Activated CD8-positive, alpha-beta T cell treated with anti-CD3 and anti-CD28 coated beads, Interleukin-2, amount 10 ng/mL, durations not matched to agents 7 days and 5 days (primary cell): Measurements from ENCODE around the gene SFI1. TPM values are rescaled to one million over a fixed set of nuclear protein-coding genes. Genes with fewer than 3 reads are reported as not detected.
"Not testable (repeated sequence)": the region's sequence is repeated elsewhere in the genome, so short reads cannot be mapped to it uniquely, and the experiment has no call there.

Experiments used
- ATAC-seq: fragments of 150-1000 bp; cut with Tn5 transposase; one replicate; pipeline ENCODE4 v1.10.0; 2021; ENCODE audit warnings: moderate library complexity
- CTCF ChIA-PET: fragments of 350-600 bp; sonication (Branson Sonifier 250); formaldehyde crosslinking; loops from one replicate; lab custom pipeline; 2021; ENCODE audit warnings: antibody characterized with exemption; lab: Charles Lee
- POLR2A ChIA-PET: fragments of 350-600 bp; sonication (Branson Sonifier 250); formaldehyde crosslinking; loops from one replicate; lab custom pipeline; 2021; ENCODE audit warnings: antibody characterized with exemption; lab: Charles Lee
- DNase-seq: peaks from one replicate; pipeline ENCODE4 v3.0.0-alpha.2; 2020
- H3K27ac Mint-ChIP-seq: one replicate; pipeline ENCODE4 v1.8.0; 2021; ENCODE audit warnings: mild to moderate bottlenecking, mixed read lengths
- H3K27me3 Mint-ChIP-seq: one replicate; pipeline ENCODE4 v1.8.0; 2021; ENCODE audit warnings: low read depth, mixed read lengths
- H3K36me3 Mint-ChIP-seq: one replicate; pipeline ENCODE4 v1.8.0; 2021; ENCODE audit warnings: low read depth, mixed read lengths
- H3K4me1 Mint-ChIP-seq: one replicate; pipeline ENCODE4 v1.8.0; 2021; ENCODE audit warnings: low read depth, mixed read lengths
- H3K4me3 Mint-ChIP-seq: one replicate; pipeline ENCODE4 v1.8.0; 2021; ENCODE audit warnings: mild to moderate bottlenecking, mixed read lengths
- H3K9me3 Mint-ChIP-seq: one replicate; pipeline ENCODE4 v1.8.0; 2022; ENCODE audit warnings: mixed read lengths; ENCODE audit not compliant: insufficient read depth
- total RNA-seq, 2 experiments: library from RNA; stranded (reverse); gene quantifications; one replicate each; pipeline ENCODE4 v1.2.3, GENCODE V29; 2021

Gene SFI1
- total RNA-seq, 2 experiments from 2014 or later, result 136 to 141 TPM

DNA sequence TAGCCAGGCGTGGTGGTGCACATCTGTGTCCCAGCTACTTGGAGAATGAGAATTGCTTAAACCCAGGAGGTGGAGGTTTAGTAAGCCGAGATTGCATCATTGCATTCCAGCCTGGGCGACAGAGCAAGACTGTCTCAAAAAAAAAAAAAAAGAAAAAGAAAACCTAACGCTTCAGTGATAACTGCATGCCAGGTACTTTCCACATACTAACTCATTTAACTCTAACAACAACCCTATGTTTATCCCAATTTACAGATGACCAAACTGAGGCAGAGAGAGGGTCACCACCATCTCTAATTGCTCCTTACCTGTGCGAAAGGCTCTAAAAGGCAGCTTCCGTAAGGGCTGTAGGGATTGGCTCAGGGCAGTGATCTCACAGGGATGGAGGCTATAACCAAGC, 154.1 kb downstream of the SFI1 start:
- no peaks in the 10 kb centered on the region for H3K9me3 Mint-ChIP-seq
- ATAC-seq, result no peak
- H3K36me3 Mint-ChIP-seq, result peaks cover 27% of the 10 kb centered on the region
- no peak for DNase-seq
- CTCF ChIA-PET, result no interaction called here
- H3K27ac Mint-ChIP-seq, result no peak overlapping the region
- POLR2A ChIA-PET, result no interaction called here
- no peaks in the 10 kb centered on the region for H3K27me3 Mint-ChIP-seq
- no peak overlapping the region for H3K4me3 Mint-ChIP-seq
- H3K4me1 Mint-ChIP-seq, result peaks cover 25% of the 10 kb centered on the region

DNA sequence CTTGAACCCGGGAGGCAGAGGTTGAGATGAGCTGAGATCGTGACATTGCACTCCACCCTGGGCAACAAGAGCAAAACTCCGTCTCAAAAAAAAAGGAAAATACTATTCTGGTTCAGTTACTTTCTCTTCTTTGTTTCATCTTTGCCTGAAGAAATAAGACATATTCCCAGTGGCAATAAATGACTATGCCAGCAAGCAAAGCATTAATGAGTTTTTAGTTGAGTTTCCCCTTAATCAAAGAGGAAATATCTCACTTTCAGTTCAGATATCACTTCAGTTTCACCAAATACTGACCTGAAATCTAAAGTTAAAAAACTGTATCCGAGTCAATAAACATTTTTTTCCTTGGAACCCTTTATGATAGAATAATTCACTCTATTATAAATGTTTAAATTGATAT, 155.3 kb downstream of the SFI1 start:
- H3K4me1 Mint-ChIP-seq, result peaks cover 17% of the 10 kb centered on the region

DNA sequence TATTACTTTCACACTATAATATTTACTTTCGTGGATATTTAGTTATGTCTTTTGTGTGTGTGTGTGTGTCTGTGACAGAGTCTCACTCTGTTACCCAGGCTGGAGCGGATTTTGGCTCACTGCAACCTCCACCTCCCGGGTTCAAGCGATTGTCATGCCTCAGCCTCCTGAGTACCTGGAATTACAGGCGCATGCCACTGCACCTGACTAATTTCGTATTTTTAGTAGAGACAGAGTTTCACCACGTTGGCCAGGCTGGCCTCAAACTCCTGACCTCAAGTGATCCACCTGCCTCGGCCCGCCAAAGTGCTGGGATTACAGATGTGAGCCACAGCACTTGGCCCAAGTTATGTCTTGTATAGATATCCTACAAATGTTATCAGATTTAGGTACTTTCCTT, 155.8 kb downstream of the SFI1 start:
- Mint-ChIP-seq H3K27ac (no peak overlapping the region), H3K4me1 (peaks cover 13% of the 10 kb centered on the region), H3K4me3 (no peak overlapping the region), H3K9me3 (no peaks in the 10 kb centered on the region), H3K36me3 (peaks cover 21% of the 10 kb centered on the region), H3K27me3 (no peaks in the 10 kb centered on the region)
- no peak for ATAC-seq
- POLR2A ChIA-PET, result no interaction called here
- CTCF ChIA-PET, result no interaction called here
- no peak for DNase-seq

More for the DNA sequence above, 155.3 kb downstream of the SFI1 start:
- Mint-ChIP-seq H3K27me3 (no peaks in the 10 kb centered on the region), H3K27ac (no peak overlapping the region), H3K36me3 (peaks cover 23% of the 10 kb centered on the region), H3K4me3 (no peak overlapping the region), H3K9me3 (no peaks in the 10 kb centered on the region)
- DNase-seq, result no peak
- no peak for ATAC-seq
- ChIA-PET CTCF (no interaction called here), POLR2A (no interaction called here)

DNA sequence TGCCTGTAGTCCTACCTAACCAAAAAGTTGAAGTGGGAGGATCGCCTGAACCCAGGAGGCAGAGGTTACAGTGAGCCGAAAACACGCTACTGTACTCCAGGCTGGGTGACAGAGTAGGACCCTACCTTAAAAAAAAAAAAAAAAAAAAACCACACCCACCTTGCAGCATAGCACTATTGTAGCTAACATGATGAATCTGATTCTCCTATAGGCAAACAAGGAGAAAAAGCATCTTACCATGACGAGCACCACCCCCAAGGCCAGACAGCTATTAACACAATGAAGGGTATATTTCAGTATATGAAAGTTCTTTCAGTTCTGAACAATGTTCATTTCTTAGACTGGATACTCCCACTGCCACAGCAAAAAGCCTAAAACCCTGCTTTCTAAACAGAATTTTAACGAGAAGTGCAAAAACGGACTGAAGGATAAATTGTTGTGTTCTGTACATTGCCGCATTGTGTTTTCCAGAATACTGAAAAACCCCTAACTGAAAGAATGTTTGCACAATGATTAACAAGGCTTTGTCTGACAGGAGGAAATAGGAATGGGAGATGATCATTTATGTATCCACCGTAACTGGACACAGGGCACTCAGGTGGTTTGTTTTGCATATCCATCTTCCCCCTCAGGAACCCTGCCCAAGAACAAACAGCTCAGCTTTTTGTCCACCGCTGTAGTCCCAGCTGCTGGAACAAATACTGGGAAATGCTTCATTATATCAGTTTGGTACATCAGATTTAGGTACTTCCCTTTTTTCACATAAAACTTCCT, 156.8 kb downstream of the SFI1 start:
- CTCF ChIA-PET, result interaction anchor here (1.0 kb wide), 1 partner anchor 13 kb away, joined by 3 read pairs; no protein-coding TSS in a partner anchor
- no peak overlapping the region for H3K4me3 Mint-ChIP-seq
- no peak for ATAC-seq
- no peak for DNase-seq
- no peak overlapping the region for H3K27ac Mint-ChIP-seq
- peaks cover 13% of the 10 kb centered on the region for H3K36me3 Mint-ChIP-seq
- POLR2A ChIA-PET, result no interaction called here
- no peaks in the 10 kb centered on the region for H3K9me3 Mint-ChIP-seq
- no peaks in the 10 kb centered on the region for H3K27me3 Mint-ChIP-seq
- peaks cover 8% of the 10 kb centered on the region for H3K4me1 Mint-ChIP-seq

DNA sequence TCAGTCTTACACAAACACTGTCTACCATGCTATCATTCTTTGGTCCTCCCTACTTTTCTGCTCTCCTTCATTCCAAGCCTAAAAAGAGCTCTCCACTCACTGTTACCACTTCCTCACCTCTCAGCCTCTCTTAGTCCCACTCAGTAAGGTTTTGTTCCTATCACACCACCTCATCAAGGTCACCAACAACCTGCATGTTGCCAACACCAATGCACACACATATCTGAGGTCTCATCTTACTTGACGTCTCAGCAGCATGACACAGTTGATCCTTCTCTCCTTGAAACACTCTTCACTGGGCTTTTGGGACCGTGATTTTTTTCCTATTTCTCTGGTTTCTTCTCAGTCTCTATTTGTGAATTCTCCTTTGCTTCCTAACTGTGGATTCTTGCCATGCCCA, 157.6 kb downstream of the SFI1 start:
- ChIA-PET CTCF (interaction anchor here (1.0 to 1.1 kb wide), 2 partner anchors 10 to 12 kb away, joined by 3 read pairs; no protein-coding TSS in a partner anchor), POLR2A (interaction anchor here (0.6 kb wide), 1 partner anchor 18 kb away, joined by 3 read pairs; no protein-coding TSS in a partner anchor)
- no peak for DNase-seq
- ATAC-seq, result no peak
- no peak overlapping the region for H3K4me3 Mint-ChIP-seq
- peaks cover 7% of the 10 kb centered on the region for H3K36me3 Mint-ChIP-seq
- no peaks in the 10 kb centered on the region for H3K27me3 Mint-ChIP-seq
- H3K4me1 Mint-ChIP-seq, result peaks cover 8% of the 10 kb centered on the region
- H3K27ac Mint-ChIP-seq, result no peak overlapping the region
- H3K9me3 Mint-ChIP-seq, result no peaks in the 10 kb centered on the region

DNA sequence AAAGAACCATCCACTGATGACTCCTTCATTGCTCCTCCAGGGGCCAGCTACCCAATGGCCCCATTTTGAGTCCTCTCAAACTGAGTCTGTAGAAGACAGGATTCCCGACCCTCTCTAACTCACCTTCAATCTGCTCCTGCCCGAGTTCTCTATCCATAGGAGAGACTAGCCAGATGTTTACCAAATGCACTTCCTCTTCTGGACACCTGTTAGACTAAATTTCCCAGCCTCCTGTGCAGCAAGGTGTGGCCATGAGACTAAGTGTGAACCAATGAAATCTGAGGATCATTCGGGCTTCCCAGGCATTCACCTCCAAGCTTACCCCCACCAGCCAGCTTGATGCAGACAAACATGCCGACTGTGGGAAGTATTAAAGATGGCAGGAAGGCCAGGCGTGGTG, 158.1 kb downstream of the SFI1 start:
- Mint-ChIP-seq H3K36me3 (peaks cover 5% of the 10 kb centered on the region), H3K4me3 (no peak overlapping the region), H3K27me3 (no peaks in the 10 kb centered on the region), H3K27ac (no peak overlapping the region), H3K4me1 (peaks cover 8% of the 10 kb centered on the region), H3K9me3 (no peaks in the 10 kb centered on the region)
- no peak for ATAC-seq
- ChIA-PET CTCF (interaction anchor here (1.0 to 1.1 kb wide), 2 partner anchors 10 to 12 kb away, joined by 3 read pairs; no protein-coding TSS in a partner anchor), POLR2A (interaction anchor here (0.6 kb wide), 1 partner anchor 18 kb away, joined by 3 read pairs; no protein-coding TSS in a partner anchor)
- DNase-seq, result no peak

DNA sequence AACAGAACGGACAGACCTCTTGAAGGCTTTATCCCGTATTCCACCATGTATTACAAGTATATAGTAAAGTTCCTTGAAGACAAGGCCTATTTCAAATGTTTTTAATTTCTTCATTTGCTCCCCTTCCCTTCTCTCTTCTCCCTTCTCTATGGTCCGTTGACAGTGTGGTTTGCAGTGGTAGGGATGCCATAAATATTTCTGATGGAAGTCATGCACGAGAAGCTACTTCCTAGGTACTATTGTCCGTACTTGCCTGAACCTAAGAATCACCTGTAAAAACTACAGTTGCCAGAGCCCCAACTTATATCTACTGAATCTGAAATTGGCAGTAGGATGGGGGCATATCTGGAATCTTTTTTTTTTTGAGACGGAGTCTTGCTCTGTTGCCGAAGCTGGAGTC, 162.9 kb downstream of the SFI1 start:
- Mint-ChIP-seq H3K27ac (no peak overlapping the region), H3K9me3 (no peaks in the 10 kb centered on the region), H3K4me3 (no peak overlapping the region), H3K36me3 (peaks cover 3% of the 10 kb centered on the region), H3K27me3 (no peaks in the 10 kb centered on the region), H3K4me1 (peaks cover 26% of the 10 kb centered on the region)
- DNase-seq (no peak), ATAC-seq (no peak)
- CTCF ChIA-PET, result no interaction called here
- POLR2A ChIA-PET, result no interaction called here

DNA sequence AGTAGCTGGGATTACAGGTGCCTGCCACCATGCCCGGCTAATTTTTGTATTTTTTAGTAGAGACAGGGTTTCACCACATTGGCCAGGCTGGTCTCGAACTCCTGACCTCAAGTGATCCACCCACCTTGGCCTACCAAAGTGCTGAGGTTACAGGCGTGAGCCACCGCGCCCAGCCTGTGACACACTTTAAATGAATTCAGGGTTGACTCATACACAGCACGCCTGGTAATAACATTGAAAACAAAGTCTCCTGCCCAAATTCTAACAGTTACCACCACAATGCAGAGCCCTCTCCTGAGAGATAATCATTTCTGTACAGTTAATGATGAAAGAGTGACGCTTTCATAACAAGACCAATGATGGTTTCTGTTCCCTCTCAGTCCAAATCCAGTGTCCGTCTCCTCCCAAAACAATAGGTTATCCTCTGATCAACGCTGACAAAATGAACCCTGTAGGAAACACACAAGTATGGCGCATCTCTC, 164.6 kb downstream of the SFI1 start:
- H3K9me3 Mint-ChIP-seq, H3K36me3 Mint-ChIP-seq, H3K27me3 Mint-ChIP-seq, ATAC-seq: not testable (repeated sequence)
- Mint-ChIP-seq H3K27ac (peak overlapping the region; percentile 92), H3K4me3 (peak overlapping the region; percentile 90), H3K4me1 (peaks cover 29% of the 10 kb centered on the region)
- peak; percentile 34 for DNase-seq
- ChIA-PET CTCF (interaction anchor here (1.7 to 6.9 kb wide), 5 partner anchors 15 to 310 kb away, joined by 5 to 89 read pairs (median 24); no protein-coding TSS in a partner anchor), POLR2A (interaction anchor here (1.4 to 2.4 kb wide), 5 partner anchors 16 to 315 kb away, joined by 3 to 16 read pairs (median 11); partner anchors contain the start of genes DEPDC5 and PATZ1)

DNA sequence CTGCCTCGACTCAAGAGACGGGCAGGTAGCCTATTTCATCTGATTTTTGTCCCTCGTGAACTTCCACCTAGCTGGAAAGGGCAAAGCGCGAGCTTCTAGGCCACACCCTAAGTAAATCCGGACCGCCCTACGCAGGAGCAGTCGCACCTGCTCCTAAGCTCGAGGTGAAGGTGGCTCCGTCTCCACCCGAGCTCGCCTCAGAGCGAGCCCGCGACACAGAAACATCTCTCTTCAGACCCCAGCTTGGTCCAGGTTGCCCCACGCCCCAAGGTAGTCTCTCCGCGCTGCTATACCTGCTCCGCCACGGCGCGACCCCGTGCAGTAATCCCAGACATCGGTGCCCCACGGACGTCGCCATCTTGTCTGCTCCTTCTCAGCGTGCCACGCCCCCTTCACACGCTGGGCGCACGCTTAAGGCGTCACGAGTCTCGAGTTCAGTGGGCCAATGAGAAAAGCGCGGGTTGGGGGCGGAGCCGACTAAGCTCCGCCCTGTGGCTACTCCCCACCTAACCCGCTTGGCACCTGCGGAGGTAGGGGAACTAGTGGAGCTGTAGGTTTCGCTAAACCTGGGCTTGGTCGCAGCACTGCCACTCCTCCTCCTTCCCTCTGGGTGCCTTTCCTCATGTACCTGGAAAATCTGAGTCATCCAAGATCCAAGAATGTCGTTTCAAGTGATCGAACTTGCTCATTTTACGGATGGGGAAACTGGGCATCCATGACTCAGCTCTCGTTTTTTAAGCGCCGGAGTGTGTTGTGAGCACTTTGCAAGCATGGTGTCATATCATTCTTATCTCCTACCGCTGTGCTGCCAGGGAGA, 165.7 kb downstream of the SFI1 start, which contains the start of gene PISD:
Gene PISD, minus strand, starts transcription at position 365 of the 817 bp plus-strand sequence. Its CDS starts 7 bp downstream, at position 358.
- Mint-ChIP-seq H3K9me3 (no peaks in the 10 kb centered on the region), H3K4me3 (peak within 1 kb of the TSS; percentile 90), H3K27ac (peak within 1 kb of the TSS; percentile 92), H3K27me3 (no peaks in the 10 kb centered on the region), H3K36me3 (peaks cover 1% of the 10 kb centered on the region), H3K4me1 (peaks cover 29% of the 10 kb centered on the region)
- DNase-seq (peak; percentile 97), ATAC-seq (peak; percentile 93)
- CTCF ChIA-PET, result interaction anchor here (0.7 to 6.9 kb wide), 15 partner anchors 14 to 449 kb away, joined by 3 to 89 read pairs (median 4); partner anchors contain the start of gene DEPDC5
- POLR2A ChIA-PET, result interaction anchor here (0.6 to 2.4 kb wide), 18 partner anchors 10 to 1071 kb away, joined by 3 to 16 read pairs (median 4); partner anchors contain the start of genes DEPDC5, PATZ1 and PES1

DNA sequence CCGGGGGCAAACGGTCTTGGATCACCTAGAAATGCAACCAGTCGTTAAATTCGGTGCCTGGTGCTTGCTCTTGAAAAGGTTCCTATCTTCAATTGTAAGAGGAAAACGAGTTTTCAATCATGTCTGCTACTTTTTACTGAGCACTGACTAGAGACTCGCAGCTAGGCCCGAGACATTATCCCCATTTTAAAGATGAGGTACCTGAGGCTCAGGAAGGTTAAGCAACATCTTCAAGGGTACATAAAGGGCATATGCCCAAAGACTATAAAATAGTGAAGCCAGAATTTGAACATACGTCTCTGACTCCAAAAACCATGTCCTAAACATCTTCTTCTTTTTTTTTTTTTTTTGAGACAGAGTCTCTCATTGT, 166.3 kb downstream of the SFI1 start:
- ChIA-PET POLR2A (interaction anchor here (0.7 to 2.4 kb wide), 16 partner anchors 14 to 1071 kb away, joined by 3 to 16 read pairs (median 4); partner anchors contain the start of genes DEPDC5, PATZ1 and PES1), CTCF (interaction anchor here (0.7 to 6.9 kb wide), 12 partner anchors 13 to 450 kb away, joined by 3 to 89 read pairs (median 4); partner anchors contain the start of gene DEPDC5)
- DNase-seq (no peak), ATAC-seq (no peak)
- peaks cover 1% of the 10 kb centered on the region for H3K36me3 Mint-ChIP-seq
- H3K4me3 Mint-ChIP-seq, result peak overlapping the region; percentile 90
- H3K9me3 Mint-ChIP-seq, result no peaks in the 10 kb centered on the region
- no peaks in the 10 kb centered on the region for H3K27me3 Mint-ChIP-seq
- H3K4me1 Mint-ChIP-seq, result peaks cover 29% of the 10 kb centered on the region
- H3K27ac Mint-ChIP-seq, result peak overlapping the region; percentile 92
